HG02678 (cell line): ENCODE results near the gene KIFC3.
"Not testable (repeated sequence)": the region's sequence is repeated elsewhere in the genome, so short reads cannot be mapped to it uniquely, and the experiment has no call there.

Experiments
- ATAC-seq: cut with Tn5 transposase; IDR thresholded peaks from one replicate; pipeline ENCODE4 v1.9.1; 2021; ENCODE audit warnings: mild to moderate bottlenecking, moderate library complexity; ENCODE audit not compliant: unreplicated experiment

Gene KIFC3

GRCh38 chr16:57755061-57755684, 47.1 kb downstream of the KIFC3 start:
- no peak for ATAC-seq

DNA sequence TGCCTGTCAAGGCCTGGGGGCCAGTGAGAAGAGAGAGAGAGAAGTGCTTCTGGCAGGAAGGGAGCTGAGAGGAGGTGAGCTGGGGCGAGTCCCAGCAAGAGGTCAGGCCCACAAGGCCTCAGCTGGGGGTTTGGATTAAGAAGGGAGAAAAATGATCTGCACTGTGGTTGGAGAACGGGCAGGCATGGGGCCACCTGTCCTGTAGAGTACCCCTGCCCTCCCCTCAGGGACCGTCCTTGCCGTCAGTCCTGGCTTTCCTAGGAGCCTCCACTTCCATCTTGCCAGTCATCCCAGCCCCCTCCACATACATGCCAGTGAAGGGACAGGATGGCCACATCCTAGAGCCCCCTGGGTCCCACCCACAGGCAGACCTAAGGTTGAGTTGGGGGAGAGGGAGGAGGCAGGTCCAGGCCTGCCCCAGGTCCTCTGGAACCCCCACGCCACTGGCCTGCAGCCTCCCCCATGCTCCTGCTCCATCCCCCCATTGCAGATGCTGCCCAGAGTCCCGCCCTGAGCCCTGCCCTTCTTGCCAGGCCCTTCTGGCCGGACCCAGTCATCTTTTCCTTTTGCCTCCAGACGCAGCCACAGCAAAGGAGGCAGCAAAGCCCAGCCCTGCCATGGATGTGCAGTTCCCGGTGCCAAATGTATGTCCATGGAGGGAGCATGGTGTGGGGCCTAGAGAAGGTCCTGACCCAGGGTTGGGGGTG, 47.8 kb downstream of the KIFC3 start:
- ATAC-seq, result no peak

DNA sequence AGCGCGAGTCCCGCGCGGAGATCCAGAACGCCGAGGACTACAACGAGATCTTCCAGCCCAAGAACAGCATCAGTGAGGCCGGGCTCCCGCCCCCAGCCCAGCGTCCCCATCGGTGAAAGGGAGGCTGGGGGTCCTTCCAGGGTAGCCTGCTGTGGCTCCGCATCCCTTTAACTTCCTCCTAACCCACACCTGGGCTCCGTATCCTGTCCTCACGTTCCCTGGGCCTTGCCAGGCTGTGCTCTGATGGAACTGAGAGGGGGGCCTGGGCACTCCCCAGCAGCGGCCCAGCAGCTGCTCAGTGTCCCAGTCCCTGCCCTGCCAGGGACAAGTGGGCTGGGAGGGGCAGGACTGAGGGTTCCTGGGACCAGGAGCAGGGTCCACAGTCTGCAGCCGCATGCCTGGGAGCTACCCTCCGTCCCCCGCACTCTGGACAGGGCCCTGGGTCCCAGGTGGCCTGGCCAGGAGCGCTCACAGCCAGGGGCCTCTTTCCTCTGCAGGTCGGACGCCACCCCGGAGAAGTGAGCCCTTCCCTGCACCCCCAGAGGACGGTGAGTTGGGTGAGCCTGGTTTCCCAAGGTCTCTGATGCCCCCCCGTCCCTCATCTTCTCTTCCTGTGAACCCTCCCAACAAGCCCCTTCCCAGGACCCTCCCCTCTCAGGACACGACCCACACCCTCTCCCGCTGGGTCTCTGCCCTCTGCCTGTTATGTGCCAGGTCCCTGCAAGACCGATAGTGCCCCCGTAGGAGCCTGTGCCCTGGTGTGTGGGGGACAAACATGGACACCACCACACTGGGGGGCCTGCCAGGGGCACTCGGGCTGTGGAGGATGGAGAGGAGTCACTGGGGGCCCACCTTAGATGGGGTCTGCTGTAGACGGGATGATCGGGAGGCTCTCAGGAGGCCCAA, 48.6 kb downstream of the KIFC3 start:
- no peak for ATAC-seq

DNA sequence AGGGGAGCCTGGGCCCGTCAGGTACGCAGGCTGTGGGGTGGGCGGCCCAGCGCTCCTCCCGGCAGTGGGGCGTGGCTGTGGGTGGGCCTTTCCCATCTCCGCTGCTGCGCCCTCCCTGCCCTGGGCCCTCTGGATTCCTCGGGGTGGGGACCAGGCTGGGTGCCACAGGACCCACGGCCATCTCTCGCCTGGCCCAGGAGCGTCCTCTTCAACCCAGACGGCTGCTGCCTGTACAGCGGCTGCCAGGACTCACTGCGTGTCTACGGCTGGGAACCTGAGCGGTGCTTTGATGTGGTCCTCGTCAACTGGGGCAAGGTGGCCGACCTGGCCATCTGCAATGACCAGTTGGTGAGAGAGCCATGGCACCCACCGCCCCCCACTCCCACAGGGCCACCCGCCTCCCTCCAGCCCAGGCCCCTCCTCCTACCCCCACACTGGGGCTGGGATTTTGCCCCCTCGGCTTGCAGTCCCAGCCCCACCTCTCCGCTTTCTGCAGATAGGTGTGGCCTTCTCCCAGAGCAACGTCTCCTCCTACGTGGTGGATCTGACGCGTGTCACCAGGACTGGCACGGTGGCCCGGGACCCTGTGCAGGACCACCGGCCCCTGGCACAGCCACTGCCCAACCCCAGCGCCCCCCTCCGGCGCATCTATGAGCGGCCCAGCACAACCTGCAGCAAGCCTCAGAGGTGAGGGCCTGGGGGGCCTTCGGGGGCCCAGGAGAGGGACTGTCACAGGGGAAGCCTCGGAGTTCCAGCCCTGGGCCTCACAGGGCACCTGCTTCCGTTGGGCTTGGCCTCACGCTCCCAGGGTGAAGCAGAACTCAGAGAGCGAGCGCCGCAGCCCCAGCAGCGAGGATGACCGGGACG, 49.5 kb downstream of the KIFC3 start:
- ATAC-seq, result no peak

DNA sequence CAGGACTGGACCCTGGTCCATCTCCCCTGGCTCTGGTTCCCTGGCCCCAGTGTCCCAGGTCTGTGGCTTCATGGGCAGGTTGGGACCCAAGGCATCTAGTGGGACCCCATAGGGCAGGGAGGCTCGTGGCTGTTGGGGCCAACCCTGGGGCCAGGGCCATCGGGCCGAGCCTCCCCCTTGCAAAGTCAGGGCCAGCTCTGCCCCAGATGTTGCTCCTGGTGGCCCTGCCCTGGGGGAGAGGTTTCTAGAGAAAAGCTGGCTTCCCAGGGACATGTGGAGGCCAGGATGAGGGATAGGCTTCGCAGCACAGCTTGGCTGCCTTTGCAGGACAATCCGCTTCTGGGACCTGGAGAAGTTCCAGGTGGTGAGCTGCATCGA, 50.1 kb downstream of the KIFC3 start:
- ATAC-seq, result no peak

GRCh38 chr16:57751539-57752202, 50.6 kb downstream of the KIFC3 start:
- ATAC-seq, result no peak

DNA sequence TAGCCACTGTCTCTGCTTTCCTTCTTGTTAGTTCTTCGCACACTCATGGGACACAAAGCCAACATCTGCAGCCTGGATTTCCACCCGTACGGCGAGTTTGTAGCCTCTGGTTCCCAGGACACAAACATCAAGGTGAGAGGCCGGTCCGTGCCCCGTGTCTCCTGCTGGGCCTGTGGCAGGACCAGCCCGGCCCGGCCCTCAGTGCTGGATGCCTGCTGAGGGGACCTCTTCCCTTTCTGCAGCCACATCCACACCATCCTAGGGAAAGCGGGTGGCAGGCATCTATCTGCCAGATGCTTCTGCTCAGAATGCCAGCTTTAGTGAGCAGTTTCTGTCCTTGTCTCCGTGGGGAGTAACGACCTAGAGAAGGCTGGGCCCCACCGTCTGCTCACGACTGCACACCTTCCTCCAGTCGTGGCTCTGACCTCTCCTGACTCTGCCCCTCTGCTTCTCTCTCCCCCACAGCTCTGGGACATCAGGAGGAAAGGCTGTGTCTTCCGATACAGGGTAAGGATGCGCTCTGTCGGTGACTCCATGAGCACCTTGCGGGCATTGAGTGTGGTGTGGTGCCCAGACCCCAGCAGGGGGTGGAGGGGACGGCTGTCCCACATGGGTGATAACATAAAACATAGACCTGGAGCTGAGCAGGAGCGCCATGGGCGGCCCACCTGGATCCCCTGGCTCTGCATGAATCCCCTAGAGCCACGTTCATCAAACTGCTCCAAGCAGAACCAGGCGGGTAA, 51.3 kb downstream of the KIFC3 start:
- no peak for ATAC-seq

- ATAC-seq, result no peak
Observed at GRCh38 chr16:57749856-57750452, 52.3 kb downstream of the KIFC3 start.

DNA sequence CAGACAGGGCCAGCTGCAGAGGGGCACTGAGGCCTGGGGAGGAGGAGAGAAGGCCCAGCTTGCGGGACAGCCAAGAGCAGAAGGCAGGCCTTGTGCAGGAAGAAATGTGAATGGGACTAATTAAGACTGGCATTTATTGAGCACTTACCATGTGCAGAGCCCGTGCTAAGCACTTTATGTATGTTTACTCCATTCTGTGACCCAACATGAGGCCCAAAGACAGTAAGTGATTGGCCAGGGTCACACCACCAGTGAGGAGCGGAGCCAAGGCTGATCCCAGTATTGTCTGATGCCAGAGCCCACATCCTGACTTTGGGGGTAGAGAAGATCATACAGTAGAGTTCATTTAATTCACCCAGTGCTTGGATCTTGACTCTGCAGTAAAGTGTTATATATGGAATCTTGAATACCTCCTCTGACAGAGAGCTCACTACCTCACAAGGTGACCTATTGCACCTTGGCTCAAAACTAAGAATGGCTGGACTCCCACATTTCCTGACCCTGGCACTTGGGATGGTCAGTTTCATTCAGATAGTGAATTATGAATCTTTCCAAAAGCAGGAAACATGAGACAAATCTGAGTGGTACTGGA, 53.1 kb downstream of the KIFC3 start:
- ATAC-seq, result no peak

- no peak for ATAC-seq
Observed at GRCh38 chr16:57748596-57748995, 53.7 kb downstream of the KIFC3 start.

- no peak for ATAC-seq
Observed at GRCh38 chr16:57747996-57748395, 54.3 kb downstream of the KIFC3 start.

DNA sequence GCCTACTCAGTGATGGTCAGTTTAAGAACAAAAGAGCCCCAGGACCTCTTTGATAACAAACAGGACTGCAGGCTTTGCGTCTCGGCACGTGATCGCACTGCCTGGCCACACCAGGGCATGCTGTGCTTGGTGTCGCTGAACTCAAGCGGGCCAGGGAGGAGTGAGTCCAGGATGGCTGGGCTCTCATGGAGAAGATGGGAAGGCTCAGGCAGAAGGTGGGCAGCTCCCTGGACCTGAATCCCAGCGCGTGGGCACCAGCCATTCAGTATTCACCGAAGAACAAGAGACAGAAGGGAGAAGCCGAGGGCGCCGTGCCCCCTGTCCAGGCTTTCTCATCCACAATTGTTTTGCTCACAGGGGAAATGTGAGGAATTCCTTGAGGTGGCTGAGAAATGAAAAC, 54.8 kb downstream of the KIFC3 start:
- ATAC-seq, result no peak

DNA sequence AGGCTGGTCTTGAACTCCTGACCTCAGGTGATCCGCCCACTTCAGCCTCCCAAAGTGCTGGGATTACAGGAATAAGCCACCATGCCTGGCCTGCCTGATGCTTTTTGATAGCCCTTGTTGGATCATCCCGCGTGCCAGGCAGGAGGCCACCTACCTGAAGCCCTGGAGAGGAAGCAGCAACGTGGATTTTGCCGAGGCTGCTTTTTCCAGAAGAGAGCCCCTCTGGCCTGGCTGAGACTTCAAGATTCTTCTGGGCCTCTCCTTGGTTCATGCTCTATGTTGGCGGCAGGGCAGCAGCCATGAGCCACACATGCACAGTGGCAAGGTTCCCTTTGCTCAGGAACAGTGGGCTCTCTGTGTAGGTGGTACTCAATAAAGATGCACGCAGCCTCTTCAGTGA, 55.2 kb downstream of the KIFC3 start:
- no peak for ATAC-seq

DNA sequence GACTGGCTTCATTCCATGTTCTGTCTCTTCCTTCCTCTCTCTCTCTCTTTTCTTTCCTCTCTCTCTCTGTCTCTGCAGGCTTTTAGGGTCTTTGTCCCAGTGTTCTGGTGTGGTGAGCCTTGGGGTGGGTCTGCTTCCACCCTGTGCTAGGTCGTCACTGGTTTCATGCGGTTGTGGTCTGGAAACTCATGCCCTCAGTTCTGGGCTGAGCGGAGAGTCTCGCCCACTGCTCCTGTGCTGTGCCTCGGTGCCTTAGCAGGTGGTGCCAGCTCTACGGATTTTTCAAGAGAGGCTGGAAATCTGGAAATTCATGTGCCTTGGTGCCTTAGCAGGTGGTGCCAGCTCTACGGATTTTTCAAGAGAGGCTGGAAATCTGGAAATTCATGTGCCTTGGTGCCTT, 56.0 kb downstream of the KIFC3 start:
- ATAC-seq, result not testable (repeated sequence)

- ATAC-seq, result no peak
Observed at GRCh38 chr16:57745768-57746167, 56.5 kb downstream of the KIFC3 start.

DNA sequence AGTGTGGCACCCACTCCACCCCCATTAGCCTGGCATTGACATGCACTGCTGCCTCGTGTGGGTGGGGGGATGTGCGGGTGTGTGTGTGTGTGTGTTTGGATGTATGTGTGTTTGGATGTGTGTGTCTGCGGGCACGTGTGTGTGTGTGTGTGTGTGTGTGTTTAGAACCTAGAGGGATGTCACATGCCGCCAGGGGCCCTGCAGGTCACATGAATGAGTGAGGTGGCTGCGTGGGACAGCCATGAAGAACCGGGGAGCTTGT, 57.7 kb downstream of the KIFC3 start:
- no peak for ATAC-seq

DNA sequence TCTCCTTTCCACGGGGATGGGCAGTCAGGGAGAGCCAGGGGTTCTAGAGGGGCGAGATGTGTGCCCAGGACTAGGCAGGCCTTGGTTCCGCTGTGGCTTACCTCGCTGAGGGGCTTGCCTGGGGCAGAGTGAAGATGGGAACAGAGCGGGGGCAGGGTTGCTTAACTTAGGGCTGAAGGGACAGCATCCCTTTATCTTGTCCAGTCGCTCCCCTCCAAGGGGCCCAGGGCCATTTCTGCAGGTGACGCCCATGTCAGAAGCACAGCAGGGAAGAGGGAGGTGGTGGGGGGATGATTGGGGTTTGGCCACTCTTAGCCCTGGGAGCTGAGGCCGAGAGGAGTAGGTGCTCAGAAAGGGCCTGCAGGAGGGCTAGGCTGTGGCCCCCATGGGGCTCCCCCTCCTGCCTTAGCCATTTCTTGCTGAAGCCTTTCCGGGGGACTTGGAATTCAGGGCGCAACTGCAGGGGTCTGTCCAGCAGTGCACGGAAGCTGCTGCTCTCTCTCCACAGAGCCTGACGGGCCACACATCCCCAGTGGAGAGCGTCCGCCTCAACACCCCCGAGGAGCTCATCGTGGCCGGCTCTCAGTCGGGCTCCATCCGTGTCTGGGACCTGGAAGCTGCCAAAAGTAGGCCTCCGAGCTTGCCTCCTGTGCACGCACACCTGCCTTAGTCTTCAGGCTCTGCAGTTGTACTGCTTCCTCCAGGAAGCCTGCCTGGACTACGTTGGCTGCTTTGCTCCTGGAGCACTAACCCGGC, 58.2 kb downstream of the KIFC3 start:
- ATAC-seq, result no peak

DNA sequence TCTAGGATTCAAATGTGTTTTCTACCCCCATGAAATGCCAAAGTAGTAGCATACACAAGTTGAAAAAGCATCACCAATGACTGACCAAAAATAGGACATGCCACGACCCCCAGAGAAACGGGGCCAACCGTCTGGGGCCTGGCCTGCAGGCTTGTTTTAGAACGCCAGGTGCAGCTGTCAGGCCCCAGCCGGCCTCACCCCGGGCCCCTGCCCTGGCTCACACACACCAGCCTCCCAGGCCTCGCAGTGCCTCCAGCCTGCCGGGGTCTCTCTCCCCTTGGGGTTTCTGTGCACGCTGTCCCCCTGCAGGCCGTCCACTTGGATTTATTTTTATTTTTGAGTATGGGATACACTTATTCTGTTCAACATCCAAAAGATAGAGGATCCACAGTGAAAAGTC, 58.8 kb downstream of the KIFC3 start:
- no peak for ATAC-seq
